ENCODE results near the gene EIF3J.

DNA sequence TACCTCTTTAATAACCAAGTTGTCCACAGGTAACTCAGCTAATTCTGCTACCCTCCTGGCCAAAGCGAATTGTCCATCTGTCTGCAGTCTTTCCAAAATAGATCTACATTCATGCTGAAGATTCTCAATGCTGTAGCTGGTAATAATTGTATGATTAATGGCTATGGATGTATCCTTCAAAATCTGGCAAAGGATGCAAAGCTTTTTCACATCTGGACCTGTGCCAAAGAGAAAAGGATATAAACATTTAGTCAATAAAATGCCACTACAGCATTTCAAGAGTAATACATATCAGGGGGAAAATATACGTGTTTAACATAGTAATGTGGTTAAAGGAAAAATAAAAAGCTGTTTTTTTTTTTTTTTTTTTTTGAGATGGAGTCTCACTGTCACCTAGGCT is 48.7 kb downstream of the EIF3J start:
- TF ChIP-seq, protein P1, sequence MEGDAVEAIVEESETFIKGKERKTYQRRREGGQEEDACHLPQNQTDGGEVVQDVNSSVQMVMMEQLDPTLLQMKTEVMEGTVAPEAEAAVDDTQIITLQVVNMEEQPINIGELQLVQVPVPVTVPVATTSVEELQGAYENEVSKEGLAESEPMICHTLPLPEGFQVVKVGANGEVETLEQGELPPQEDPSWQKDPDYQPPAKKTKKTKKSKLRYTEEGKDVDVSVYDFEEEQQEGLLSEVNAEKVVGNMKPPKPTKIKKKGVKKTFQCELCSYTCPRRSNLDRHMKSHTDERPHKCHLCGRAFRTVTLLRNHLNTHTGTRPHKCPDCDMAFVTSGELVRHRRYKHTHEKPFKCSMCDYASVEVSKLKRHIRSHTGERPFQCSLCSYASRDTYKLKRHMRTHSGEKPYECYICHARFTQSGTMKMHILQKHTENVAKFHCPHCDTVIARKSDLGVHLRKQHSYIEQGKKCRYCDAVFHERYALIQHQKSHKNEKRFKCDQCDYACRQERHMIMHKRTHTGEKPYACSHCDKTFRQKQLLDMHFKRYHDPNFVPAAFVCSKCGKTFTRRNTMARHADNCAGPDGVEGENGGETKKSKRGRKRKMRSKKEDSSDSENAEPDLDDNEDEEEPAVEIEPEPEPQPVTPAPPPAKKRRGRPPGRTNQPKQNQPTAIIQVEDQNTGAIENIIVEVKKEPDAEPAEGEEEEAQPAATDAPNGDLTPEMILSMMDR (IDR thresholded peaks at IDR 0.05) = no peak
- TF ChIP-seq EZH2 (IDR thresholded peaks at IDR 0.05) (no peak), EZH2phosphoT487 (IDR thresholded peaks at IDR 0.05) (no peak)
